CD4-positive, alpha-beta T cell treated with Interleukin-17A for 1 hour (primary cell): ENCODE measurements around the gene EPB42.
"Not testable (repeated sequence)": the region's sequence is repeated elsewhere in the genome, so short reads cannot be mapped to it uniquely, and the experiment has no call there.

Experiments used
- DNase-seq: peaks from one replicate; pipeline ENCODE4 v3.0.0-alpha.2; 2020

The EPB42 gene

GRCh38 chr15:43239732-43240491, 19.1 kb upstream of the EPB42 start:
- DNase-seq = no peak

- DNase-seq = no peak
These were observed 17.9 kb upstream of the EPB42 start for GRCh38 chr15:43238671-43239131.

DNA sequence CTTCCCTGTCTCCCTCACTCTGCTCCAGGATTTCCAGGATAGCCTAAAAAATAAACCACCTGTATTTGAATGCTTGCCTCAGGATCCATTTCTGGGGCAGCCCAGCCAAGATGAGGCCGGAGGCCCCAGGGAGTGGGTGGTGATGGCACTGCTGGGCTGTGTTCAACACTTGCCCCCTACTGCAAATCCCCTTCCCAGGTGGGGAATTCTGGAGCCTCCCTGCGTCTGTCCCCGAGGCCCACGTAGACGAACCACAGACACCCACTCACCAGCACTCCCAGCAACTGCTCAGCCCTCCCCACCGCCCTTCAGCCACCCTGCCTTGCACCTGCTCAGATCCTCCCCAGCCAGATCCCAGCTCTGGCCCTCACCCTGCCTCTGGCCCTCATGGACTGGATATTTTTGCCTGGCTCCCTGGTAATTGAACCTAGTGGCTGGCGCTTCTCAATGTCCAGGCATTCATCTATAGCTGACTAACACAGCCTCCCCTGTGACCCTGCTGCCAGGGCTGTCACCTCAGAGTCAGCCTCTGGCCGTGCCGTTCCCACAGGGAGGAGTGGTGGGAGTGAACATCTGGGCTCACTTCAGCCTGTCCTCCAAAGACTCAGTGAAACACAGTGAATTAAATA, 17.1 kb upstream of the EPB42 start:
- no peak for DNase-seq

DNA sequence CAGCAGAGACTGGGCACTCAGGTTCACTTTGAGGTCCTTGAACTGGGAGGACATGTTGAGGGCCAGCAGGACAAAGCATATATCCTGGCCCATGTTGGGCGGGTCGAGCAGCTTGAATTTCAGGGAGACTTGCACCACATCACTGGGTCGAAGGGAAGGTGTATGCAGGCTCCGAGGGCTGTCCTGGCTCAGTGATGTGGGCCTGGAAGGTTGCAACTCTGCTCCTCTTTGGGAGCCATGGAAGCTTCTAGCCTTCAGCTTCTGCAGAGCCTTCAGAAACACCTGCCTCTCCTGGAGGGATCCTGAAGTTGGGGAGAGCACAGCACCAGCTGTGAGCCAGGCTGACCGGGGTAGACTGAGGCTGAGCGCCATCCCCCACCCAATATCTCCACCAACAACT, 14.7 kb upstream of the EPB42 start:
- no peak for DNase-seq

- no peak for DNase-seq
These were observed 11.6 kb upstream of the EPB42 start for GRCh38 chr15:43232289-43232874.

- no peak for DNase-seq
These were observed 9.9 kb upstream of the EPB42 start for GRCh38 chr15:43230640-43231115.

DNA sequence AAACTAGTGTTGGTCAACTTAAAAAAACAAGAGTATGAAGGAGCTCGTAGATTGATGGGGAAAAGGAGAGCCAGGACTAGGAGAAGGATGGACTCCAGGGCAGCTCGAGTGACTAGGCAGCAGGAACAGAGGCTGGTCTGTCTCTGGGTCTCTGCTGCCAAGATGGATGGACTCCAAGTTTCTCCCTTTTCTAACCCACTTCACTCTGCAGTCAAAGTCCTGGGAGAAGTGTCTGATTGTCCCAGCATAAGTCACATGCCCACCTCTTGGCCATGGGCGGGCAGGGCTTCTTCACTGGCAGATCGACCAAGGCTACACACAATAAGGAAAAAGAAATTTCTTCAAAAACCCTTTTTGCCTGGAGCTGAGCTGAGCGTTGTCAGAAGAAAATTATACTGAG, 9.2 kb upstream of the EPB42 start:
- DNase-seq = no peak

DNA sequence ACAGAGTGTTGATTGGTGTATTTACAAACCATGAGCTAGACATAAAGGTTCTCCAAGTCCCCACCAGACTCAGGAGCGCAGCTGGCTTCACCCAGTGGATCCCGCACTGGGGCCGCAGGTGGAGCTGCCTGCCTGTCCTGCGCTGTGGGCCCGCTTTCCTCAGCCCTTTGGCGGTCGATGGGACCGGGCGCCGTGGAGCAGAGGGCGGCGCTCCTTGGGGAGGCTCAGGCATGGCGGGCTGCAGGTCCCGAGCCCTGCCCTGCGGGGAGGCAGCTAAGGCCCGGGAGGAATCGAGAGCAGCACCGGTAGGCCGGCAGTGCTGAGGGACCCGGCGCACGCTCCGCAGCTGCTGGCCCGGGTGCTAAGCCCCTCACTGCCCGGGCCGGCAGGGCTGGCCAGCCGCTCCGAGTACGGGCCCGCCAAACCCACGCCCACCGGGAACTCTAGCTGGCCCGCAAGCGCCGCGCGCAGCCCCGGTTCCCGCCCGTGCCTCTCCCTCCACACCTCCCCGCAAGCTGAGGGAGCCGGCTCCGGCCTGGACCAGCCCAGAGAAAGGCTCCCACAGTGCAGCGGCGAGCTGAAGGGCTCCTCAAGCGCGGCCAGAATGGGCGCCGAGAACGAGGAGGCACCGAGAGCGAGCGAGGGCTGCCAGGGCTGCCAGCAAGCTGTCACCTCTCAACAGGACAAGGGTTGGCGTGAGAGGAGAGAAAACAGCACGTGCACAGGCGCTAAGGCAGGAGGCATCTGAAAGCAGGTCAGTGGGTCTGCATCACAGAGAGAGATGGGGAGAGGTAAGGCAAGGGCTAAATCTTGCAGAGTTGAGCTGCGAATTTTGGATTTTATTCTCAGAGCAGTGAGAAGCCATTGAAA, 5.9 kb upstream of the EPB42 start:
- no peak for DNase-seq

- not testable (repeated sequence) for DNase-seq
These were observed 5.1 kb upstream of the EPB42 start for GRCh38 chr15:43225950-43226255.

- DNase-seq = peak; percentile 65
These were observed 4.6 kb upstream of the EPB42 start for GRCh38 chr15:43225201-43225949.

- DNase-seq = no peak
These were observed 604 bp upstream of the EPB42 start for GRCh38 chr15:43221422-43221821.

GRCh38 chr15:43219929-43220928, 589 bp downstream of the EPB42 start:
- DNase-seq = no peak

DNA sequence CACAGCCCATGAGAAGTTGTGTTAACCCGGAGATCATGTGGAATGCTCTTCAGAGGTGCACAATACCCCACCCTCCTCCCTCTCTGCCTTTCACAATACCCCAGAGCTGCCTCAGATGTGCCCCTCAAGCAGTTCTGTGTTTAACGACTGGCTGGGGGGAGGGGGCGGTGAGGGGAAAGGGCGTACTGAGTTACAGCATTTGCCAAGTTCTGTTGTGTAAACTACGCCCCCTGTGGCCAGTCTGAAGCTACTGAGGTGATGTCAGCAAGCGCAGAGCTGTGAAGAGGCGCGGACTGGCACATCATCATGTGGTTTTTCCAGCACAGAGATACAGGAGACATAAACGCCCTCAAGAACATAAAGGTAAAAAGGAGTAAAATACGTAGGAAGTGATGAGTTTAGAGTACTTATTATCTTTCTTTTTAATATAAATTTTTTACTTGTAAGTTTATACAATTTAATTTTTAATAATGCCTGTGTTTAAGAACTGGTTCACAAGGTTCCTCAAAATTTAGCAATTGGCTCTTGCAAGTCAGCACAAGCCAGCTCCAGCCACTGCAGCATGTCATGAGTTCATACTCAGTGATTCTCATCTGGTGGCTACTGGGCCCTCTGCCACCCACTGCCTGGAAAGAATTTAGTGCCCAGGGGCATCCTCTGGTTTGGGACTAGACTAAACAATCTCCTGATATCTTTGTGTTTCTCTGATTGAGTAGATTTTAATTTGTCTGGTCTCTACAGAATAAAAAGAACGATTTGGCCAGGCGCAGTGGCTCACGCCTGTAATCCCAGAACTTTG, 1.7 kb downstream of the EPB42 start:
- no peak for DNase-seq

- DNase-seq = no peak
These were observed 4.9 kb downstream of the EPB42 start for GRCh38 chr15:43215961-43216360.

DNA sequence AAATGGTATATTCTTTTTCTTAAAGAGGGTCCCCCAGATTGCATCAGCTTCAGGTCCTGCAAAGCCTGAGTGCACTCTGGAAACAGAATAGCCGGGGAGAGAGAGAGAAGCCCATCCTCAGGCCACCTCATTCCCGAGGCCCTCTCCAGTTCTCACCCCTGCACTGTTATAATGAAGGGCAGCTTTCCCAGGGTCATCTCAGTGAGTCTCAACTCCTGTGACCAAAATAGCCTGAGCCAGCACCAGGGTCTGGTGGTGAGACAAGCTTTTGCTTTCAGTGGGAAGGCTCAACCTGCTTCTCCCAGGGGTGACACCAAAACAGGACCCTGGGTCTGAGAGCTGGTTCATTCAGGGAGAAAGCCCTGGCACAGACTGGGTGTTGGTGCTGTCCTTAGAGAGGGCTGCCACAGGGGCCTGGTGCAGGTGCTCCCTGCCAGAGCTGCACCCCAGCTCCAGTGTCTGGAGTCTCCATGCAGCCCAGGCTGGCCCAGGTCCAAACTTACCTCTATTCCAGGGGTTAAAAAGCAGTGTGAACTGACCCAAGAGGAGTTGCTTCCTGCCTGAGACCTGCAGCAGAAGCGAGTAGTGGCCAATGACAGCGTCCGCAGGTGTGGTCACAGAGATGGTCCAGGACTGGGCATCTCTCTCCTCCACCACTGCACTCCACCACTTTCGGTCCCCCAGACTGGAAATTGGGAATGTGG, 6.1 kb downstream of the EPB42 start:
- no peak for DNase-seq

DNA sequence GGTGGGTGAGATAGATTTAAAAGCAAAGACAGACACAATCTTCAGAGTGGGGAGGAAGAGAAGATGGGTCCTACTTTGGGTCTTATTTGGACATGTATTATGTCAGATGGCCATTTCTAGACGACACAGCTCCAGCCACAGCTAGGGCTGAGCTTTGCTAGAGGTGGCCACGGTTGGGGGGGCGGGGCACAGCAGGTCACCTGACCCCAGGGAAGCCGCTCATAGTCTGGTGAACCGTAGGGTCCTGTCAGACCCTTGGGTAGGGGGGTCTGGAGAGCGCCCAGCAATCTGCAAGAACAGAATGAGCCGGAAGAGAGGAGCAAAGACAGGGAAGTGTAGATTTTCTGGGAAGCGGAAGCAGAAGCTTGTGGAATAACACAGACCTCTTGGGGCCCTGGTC, 6.6 kb downstream of the EPB42 start:
- DNase-seq = no peak

- DNase-seq = no peak
These were observed 7.4 kb downstream of the EPB42 start for GRCh38 chr15:43213466-43213865.

GRCh38 chr15:43212951-43213350, 7.9 kb downstream of the EPB42 start:
- no peak for DNase-seq

DNA sequence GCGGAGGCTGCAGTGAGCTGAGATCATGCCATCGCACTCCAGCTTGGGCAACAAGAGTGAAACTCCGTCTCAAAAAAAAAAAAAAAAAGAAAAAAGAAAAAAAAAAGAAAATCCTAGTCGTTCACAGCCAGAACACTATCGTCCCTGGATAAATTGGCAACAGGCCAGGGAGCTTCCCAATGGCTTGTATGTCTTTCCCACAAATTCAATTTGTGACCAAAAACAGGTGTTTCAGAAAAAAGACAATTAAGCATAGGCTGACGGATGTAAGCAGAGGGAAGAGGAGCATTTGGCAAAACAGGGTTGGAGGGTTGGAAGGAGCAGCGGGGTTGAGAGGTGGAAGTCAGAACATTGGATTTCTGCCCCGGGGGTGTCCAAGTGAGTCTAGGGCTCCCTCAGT, 8.5 kb downstream of the EPB42 start:
- no peak for DNase-seq
